Activated CD4-positive, CD25-positive, alpha-beta regulatory T cell (primary cell): ENCODE results near the gene ATP6V0C.
A peak's percentile ranks its signal among the peaks of the same experiment; 100 is the strongest.

Source experiments
- DNase-seq, 4 experiments: peaks; one replicate each; lab custom pipeline; 2025; lab: John Stamatoyannopoulos, UW

Gene ATP6V0C

DNA sequence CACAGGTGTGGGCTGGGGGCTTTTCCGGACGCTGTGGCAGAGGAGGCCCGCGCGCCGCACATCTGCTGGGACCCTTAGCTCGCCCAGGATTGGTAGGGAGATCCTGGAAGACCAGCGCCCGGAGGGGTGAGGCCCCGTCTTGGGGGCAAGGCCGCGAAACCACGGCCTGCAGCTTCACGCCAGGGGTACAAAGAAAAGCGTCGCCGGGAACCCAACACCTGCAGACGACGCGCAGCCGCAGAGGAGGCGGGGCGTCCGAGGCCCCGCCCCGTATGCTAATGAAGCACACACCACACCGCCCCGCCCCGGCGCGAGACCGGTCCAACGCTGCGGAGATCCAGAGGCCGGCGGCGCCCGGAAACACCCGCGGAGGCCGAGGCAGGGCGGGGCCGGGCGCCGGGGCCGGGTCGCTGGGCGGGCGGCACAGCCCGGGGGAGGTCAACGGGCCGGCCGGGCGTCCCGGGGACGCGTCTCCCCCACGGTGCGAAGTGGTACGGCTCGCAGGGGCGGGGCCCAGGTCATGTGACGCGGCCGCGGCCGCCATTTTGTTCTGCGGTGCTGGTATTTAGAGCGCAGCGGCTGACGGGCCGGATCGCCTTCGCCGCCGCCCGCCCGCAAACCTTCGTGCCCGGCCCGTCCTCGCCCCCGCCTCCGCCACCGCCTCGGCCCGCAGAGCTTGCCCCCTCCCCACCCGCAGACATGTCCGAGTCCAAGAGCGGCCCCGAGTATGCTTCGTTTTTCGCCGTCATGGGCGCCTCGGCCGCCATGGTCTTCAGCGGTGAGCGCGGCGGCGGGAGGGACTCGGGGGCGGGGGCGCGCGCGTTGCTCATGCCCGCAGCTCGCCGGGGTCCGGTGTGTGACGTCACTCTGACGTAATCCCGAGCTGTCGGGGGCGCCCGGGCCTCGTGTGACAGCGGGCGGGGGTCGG, at the start of gene ATP6V0C:
TSS of gene ATP6V0C (plus strand) at position 548 of the 928 bp plus-strand sequence. CDS start at position 700, 152 bp downstream.
- DNase-seq, result peak; percentile 87 to 92 (median 89)

DNA sequence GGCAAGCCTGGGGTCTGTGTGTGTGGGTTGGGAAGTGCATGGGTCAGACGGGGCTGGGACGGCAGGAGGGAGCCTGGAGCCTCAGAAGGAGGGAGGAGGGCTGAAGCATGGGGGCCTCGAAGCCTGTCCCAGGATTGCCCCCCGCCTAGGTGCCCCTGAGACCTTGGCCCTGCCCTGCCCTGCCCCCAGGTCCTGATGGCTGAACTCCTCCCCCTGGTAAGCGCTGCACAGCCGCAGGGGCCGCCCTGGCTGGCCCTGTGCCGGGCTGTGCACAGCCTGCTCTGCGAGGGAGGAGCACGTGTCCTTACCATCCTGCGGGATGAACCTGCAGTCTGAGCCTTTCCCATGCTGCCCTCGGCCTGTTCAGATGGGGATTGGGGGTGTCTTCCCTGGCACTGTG, 49.4 kb upstream of the ATP6V0C start:
- DNase-seq, result no peak

DNA sequence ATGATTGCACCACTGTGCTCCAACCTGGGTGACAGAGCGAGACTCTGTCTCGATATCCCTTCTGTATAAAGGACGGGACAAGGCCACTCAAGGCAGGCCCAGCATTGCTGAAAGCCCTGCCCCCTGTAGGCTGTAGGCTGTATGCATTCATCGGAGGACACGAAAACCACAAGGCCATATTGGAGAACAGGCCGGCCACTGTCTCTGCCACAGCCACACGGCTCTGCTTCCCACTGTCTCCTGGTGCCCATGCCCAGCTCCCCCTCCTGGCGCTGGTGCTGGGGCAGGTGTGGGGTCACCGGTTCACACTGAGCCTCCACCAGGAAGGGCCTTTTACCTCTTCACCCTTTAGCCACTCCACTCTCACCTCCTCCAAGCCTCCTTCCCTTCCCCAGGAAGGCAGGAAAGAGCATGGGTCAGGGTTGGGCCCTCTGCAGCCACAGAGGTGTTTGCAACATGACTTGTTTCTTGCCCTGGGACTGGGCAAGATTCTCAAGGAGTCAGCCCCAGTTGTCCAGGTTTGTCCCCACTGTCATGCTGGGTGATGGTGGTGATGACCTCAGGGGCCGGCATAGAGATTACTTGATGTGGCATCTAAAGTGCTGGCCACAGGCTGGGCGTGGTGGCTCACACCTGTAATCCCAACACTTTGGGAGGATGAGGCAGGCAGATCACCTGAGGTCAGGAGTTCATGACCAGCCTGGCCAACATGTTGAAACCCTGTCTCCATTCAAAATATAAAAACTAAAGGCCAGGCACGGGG, 47.9 kb upstream of the ATP6V0C start:
- no peak for DNase-seq

DNA sequence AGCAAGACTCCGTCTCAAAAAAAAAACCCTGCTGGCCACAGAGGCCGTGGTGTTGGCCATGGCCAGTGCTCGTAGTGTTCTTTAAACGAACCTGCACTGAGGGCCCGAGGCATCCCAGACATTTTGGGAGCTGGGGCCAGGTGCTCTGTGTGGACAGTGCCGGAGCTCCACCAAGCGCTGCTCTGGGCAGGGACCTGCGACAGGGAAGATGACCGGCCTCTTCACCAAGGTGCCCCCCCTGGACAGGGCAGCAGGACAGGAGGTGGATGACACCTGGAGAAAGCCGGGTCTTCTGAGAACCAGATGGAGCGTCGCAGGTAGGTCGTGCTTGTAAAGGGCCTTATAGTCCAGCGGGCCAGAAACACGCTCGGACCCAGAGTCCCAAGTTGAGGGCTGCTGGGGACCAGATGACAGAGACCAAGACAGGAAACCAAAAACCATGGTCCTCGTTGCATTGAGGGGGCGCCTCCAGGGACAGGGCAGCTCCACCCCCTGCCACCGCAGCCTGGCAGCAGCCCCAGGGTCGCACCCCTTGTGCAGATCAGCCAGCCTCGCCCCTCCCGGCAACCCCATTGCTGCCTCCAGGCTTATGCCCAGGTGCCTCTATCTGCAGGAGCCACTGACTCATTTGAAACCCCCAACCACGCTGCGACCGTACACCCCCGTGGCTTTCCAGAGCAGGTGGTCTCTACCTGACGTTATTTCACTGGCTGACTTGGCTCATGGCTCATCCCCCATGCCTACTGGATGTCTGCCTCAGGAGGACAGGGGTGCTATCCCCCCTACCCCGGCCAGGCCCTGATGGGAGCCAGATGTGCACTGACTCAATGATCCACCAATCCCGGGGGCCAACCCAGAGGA, 46.9 kb upstream of the ATP6V0C start:
- no peak for DNase-seq

DNA sequence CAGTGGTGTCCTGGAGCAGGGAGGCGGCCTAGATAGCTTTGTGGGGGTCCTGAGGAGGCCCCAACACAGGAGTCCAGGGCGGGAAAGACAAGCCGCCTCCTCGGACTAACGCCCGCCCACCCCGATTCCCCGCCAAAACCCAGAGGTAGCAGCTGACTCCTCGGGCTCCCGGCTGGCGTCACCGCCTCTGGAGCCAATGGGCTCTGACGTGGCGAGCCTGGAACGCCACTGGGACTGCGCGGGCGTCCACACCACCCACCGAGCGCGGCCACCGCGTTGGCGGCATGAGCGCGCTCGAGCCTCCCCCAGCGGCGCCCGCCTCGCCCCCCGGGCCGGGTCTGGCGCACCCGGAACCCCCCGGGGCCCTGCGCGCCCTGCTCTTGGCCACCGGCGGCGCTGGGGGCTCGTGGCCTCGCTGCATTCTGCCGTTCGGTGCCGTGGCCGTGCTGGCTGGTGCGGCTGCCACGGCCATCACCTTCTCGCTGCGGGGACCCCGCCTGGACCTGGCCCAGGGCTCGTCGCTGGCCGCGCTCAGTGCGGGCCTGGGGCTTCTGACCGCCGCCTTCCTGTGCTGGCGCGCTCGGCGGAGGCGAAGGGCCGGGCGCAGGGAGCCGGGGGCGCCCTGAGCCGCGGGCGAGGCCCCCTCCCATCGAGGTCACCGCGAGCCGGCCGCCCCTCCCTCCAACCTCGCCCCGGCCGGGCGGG, 46.1 kb upstream of the ATP6V0C start:
- no peak for DNase-seq

DNA sequence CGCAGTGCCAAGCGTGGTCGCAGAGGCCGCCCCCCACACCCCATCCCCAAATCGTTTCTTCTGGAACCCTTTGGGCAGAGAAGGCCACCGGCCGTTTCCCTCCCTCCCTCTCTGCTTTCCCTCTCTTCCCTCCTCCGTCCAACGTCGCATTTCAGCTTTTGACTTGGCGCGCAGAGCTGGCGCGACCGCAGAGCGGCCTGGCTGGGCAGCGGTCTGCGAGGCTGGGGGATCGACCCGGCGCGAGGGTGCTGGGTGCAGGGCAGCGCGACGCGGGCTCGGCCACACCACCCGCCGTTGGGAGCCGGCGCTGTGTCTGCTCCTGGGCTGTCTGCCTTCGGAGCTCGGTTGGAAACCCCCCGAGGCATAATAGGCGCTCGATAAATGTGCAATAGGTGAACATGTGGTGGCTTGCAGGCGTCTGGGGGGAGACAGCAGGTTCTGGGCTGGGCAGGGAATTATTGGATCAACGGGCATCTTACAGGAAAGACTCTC, 45.5 kb upstream of the ATP6V0C start:
- DNase-seq, result no peak

DNA sequence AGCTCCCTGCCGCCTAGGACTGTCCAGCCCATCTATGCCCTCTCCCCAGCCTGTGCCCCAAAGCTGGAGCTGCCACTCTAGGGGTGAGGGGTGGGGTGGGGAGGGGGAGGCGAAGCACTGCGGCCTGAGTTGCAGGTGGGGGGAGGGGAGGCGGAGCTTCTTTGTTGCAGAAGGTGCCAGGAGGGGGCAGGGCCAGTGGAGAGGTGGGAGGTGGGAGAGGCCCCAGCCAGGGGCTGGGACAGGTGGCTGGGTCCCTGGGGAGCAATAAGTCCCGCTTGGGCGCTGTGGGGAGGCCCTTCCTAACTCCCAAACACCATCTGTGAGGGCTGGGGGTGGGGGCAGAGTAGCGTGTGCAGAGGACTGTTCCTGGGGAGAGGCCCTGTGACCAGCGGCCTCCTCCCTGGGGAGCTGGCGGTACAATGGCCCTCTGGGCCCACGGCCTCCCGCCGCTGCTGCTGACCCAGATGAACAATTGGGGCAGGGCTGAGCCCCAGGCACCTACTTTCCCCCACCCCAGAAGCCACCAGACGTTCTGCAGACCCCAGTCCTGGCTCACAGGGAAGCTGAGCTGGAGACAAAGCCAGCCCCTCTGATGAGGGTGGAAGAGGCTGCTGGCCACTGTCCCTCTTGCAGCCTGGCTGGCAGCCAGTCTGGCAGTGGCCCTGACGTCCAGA, 44.9 kb upstream of the ATP6V0C start:
- DNase-seq, result no peak

DNA sequence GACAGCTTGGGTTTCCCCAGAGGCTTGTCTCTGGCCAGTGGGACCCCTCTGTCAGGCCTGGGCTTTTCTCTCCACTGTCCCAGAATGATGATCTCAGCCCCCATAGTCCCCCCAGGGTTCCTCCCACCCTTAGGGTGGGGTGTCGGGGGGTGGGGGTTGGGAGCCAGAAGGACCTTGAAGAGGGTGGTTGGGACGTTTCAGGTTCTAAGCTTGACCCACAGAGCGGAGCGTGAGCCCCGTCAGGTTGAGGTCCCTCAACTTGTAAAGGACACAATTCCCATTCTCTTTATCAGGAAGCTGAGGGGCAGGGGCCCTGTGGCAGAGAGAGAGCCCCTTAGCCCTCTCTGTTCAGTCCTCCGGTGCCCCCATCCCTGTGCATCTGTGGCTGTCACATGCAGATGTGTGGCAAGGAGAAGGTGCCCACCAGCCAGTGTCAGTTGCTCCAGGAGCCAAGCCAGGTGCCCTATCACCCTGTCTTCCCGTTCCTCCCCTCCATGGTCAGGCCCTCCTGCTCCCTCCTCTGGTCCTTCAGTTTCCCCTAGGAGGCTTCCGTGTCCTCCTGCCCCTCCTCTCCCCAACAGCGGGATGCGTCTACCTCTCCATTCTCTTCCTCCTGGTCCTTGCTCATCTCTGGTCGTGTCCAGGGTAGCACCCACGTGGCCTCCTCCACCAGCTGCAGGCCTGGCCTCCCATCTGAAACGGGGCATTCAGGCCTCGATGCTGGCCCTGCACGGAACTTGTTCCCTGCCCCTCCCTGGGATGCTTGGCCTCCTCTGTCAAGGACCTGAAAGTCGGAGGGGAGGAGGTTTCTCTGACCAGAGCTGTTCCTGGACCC, 44.1 kb upstream of the ATP6V0C start:
- DNase-seq, result no peak

DNA sequence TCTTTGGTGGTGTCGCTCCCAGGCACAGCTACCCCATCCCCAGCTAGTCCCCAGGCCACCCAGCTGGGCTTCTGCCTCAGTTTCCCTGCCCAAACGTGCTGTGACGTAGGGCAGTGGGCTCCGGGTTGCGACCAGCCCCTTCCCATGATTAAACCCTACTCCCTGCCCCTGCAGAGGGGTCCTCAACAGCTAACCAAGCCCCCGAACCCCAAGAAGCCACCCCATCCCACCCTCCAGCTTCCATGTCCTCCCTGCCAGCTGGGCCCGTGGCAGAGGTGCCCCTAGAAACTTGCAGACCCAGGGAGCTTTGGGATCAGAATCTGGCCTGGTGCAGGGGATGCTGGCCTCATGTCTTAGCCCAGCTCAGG, 43.5 kb upstream of the ATP6V0C start:
- DNase-seq, result no peak

DNA sequence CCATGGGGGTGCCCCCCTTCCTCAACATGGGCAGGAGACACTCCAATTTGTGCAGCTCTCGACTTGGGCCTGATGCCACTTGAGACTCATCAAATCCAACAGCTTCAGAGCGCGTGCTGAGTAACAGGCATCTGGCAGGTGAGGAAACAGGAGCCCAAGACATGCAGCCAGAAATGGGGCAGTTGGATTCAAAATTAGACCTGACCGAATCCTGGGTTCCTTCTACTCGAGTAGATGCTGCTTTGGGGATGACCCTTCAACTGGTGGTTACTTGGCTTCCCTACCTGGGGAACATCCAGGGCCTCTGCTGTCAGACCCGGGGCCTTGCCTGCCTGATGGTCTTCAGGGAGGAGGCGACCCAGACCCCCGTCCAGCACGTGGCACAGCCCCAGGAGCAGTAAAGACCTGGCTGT, 43.1 kb upstream of the ATP6V0C start:
- no peak for DNase-seq

DNA sequence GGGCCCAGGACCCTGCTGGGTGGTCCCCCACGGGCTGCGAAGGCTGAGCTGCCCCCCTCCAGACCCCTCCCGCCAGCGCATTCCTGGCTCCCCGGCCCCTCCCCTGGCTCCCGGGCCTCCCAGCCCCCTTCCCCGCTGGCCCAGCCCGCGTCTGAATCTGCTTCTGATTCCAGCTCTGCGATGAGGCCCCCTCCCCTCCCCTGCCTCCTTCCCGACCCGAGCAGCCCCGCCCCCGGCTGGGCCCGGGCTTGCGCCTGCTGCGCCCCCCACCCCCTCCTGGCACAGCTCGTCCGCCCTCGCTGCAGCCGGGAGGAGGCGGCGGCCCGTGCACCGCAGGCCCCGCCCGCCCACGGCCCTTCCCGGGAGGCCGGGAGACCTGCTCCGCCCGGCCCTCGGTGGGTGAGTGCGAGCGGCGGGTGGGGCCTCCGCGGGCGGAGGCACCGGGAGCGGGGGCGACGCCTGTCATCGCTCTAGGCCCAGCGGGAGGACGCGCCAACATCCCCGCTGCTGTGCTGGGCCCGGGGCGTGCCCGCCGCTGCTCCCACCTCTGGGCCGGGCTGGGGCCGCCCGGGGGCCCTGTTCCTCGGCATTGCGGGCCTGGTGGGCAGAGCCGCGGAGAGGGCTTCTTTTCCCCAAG, 42.6 kb upstream of the ATP6V0C start, which contains the start of gene NTN3:
TSS of gene NTN3 (plus strand) at position 282 of the 637 bp plus-strand sequence. CDS start 405 bp downstream, outside the sequence.
- DNase-seq, result no peak

DNA sequence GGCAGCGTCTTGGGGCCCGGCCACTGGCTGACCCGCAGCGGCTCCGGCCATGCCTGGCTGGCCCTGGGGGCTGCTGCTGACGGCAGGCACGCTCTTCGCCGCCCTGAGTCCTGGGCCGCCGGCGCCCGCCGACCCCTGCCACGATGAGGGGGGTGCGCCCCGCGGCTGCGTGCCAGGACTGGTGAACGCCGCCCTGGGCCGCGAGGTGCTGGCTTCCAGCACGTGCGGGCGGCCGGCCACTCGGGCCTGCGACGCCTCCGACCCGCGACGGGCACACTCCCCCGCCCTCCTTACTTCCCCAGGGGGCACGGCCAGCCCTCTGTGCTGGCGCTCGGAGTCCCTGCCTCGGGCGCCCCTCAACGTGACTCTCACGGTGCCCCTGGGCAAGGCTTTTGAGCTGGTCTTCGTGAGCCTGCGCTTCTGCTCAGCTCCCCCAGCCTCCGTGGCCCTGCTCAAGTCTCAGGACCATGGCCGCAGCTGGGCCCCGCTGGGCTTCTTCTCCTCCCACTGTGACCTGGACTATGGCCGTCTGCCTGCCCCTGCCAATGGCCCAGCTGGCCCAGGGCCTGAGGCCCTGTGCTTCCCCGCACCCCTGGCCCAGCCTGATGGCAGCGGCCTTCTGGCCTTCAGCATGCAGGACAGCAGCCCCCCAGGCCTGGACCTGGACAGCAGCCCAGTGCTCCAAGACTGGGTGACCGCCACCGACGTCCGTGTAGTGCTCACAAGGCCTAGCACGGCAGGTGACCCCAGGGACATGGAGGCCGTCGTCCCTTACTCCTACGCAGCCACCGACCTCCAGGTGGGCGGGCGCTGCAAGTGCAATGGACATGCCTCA, 41.9 kb upstream of the ATP6V0C start:
- DNase-seq, result no peak

DNA sequence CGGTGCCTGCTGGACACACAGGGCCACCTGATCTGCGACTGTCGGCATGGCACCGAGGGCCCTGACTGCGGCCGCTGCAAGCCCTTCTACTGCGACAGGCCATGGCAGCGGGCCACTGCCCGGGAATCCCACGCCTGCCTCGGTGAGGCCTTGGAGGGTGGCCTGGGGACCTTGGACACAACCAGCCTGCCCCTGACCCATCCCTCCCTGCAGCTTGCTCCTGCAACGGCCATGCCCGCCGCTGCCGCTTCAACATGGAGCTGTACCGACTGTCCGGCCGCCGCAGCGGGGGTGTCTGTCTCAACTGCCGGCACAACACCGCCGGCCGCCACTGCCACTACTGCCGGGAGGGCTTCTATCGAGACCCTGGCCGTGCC, 41.3 kb upstream of the ATP6V0C start:
- no peak for DNase-seq

DNA sequence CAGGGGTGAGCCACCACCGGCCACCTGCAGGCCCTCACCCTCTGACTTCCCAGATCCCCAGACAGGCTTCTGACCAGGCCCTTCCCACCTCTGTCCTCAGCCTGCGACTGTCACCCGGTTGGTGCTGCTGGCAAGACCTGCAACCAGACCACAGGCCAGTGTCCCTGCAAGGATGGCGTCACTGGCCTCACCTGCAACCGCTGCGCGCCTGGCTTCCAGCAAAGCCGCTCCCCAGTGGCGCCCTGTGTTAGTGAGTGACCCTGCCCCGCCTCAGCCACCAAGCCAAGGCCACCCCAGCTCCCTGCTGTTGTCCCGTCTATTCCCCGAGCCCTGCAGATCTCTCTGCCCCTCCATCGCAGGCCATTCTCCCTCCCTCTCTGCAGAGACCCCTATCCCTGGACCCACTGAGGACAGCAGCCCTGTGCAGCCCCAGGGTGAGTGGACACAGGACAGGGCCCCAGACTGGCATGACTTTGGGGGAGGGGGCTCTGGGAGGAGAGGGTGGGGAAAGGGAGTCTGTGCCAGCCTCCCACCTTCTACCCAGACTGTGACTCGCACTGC, 40.8 kb upstream of the ATP6V0C start:
- DNase-seq, result no peak

DNA sequence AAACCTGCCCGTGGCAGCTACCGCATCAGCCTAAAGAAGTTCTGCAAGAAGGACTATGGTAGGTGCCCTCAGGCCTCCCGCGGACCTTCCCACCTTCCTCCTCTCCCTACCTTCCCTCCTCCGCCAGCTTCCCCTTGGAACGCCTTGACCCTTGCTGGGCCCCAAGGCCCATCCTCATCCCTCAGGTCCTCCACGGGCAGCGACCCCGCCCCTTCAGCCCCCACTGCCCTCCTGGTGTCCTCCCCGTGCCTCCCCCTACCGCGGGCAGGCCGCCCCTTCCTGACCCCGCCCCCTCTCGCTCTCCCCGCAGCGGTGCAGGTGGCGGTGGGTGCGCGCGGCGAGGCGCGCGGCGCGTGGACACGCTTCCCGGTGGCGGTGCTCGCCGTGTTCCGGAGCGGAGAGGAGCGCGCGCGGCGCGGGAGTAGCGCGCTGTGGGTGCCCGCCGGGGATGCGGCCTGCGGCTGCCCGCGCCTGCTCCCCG, 40.3 kb upstream of the ATP6V0C start:
- no peak for DNase-seq

DNA sequence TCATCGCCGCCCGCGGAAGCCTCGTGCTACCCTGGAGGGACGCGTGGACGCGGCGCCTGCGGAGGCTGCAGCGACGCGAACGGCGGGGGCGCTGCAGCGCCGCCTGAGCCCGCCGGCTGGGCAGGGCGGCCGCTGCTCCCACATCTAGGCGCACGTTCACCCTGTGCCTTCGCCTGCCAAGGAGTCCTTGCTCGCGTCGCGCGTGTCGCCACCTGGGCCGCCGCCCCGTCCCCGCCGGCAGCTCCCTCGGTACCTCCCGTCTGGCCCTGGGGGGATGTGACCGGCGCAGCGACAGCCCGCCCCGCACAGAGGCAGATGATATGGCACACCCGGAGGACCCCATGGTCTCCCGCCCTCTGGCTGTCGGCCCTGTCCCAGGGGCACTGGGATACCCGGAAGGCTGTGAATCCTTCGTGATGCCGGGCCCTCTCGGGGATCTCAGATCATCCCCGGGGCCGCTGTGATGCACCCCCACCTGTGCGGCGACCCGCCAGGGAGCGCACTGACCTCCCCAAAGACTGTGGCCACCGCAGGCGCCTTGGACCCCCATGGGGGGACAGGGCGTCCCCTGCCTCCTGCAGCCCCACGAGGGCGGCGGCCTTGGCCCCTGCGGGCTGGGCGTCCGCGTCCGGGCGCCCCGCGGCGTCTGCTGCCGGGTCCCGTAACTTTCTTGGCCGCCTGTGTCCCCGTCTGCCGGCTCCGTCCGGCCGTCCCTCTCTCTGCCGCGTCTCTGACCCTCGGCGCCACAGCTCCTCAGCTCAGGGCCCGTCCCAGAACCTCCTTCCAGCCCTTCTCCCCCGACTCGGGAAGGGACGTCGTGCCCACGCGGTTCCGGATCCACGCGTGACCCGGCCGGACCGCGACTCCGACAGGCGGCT, 39.5 kb upstream of the ATP6V0C start:
- DNase-seq, result peak in 2 of 4 experiments; percentile 37 to 39
